Lower lobe of right lung (tissue), 2 donors: ENCODE data around the gene MCU. TPM values are rescaled to one million over a fixed set of nuclear protein-coding genes. Genes with fewer than 3 reads are reported as not detected.

Source experiments
- ATAC-seq, 2 donors: fragments of 200-7000 bp; cut with Tn5 transposase; one replicate each; pipeline ENCODE4 v1.9.1; 2020 to 2022; ENCODE audit warnings: mild to moderate bottlenecking in 2 of 2, moderate library complexity in 2 of 2
- DNase-seq: peaks from one replicate; pipeline ENCODE4 v3.0.0-alpha.2; 2020
- H3K27ac ChIP-seq: fragments of 200-600 bp; one replicate; pipeline ENCODE4 v1.8.0; 2022
- H3K27me3 ChIP-seq: fragments of 200-600 bp; one replicate; pipeline ENCODE4 v1.8.0; 2022; ENCODE audit warnings: low read depth
- H3K36me3 ChIP-seq: fragments of 200-600 bp; one replicate; pipeline ENCODE4 v1.8.0; 2022; ENCODE audit warnings: mild to moderate bottlenecking
- H3K4me1 ChIP-seq: fragments of 200-600 bp; one replicate; pipeline ENCODE4 v1.8.0; 2022
- H3K4me3 ChIP-seq: fragments of 200-600 bp; one replicate; pipeline ENCODE4 v1.8.0; 2022; ENCODE audit warnings: mild to moderate bottlenecking
- H3K9me3 ChIP-seq: fragments of 200-600 bp; one replicate; pipeline ENCODE4 v1.8.0; 2022
- CTCF ChIP-seq: fragments of 200-600 bp; IDR thresholded peaks from one replicate; pipeline ENCODE4 v1.8.0; 2022; ENCODE audit warnings: antibody characterized with exemption, mild to moderate bottlenecking
- intact Hi-C: fragments of 100-400 bp; cut with DNase I; formaldehyde crosslinking; loops from one replicate; pipeline ENCODE4 v1.11.0; 2022
- total RNA-seq: library from RNA; stranded (reverse); fragmentation: NEBNext Ultra II Directional; extraction: Animal tissue kit (Norgen Biotek cat#: 25700); gene quantifications from one replicate; pipeline ENCODE4 v1.2.1, GENCODE V29; 2021
- donor health status: DM: no; HTN: yes; CAD: no; lungs with severe emphysema.

MCU gene
- total RNA-seq, 1 donor from 2014 or later: 24.2 TPM

- ATAC-seq: no peak
- no peak for DNase-seq
- intact Hi-C loops: no loop called here
- Histone ChIP-seq H3K36me3 (peaks cover 46% of the 10 kb centered on the region), H3K27me3 (no peaks in the 10 kb centered on the region), H3K27ac (no peak overlapping the region), H3K9me3 (no peaks in the 10 kb centered on the region), H3K4me3 (no peak overlapping the region), H3K4me1 (no peaks in the 10 kb centered on the region)
- no peak for TF ChIP-seq CTCF
These were observed 191.9 kb downstream of the MCU start for GRCh38 chr10:72883861-72884260.

- H3K27ac ChIP-seq: no peak overlapping the region
- no peak for TF ChIP-seq CTCF
- H3K27me3 ChIP-seq: no peaks in the 10 kb centered on the region
- DNase-seq (no peak), ATAC-seq (no peak)
- H3K9me3 ChIP-seq: no peaks in the 10 kb centered on the region
- intact Hi-C loops: no loop called here
- peaks cover 42% of the 10 kb centered on the region for H3K36me3 ChIP-seq
- no peak overlapping the region for H3K4me3 ChIP-seq
- H3K4me1 ChIP-seq: no peaks in the 10 kb centered on the region
These were observed 194.0 kb downstream of the MCU start for GRCh38 chr10:72885953-72886352.

- Histone ChIP-seq H3K27me3 (no peaks in the 10 kb centered on the region), H3K27ac (no peak overlapping the region), H3K4me3 (no peak overlapping the region), H3K4me1 (no peaks in the 10 kb centered on the region), H3K9me3 (no peaks in the 10 kb centered on the region), H3K36me3 (peaks cover 42% of the 10 kb centered on the region)
- no peak for TF ChIP-seq CTCF
- DNase-seq (no peak), ATAC-seq (no peak)
- intact Hi-C loops: no loop called here
These were observed 194.7 kb downstream of the MCU start for GRCh38 chr10:72886621-72887020.

GRCh38 chr10:72887043-72887442 is 195.1 kb downstream of the MCU start:
- intact Hi-C loops: no loop called here

GRCh38 chr10:72888151-72888638 is 196.3 kb downstream of the MCU start:
- H3K27ac ChIP-seq: no peak overlapping the region
- no peaks in the 10 kb centered on the region for H3K27me3 ChIP-seq
- no peak overlapping the region for H3K4me3 ChIP-seq
- H3K9me3 ChIP-seq: no peaks in the 10 kb centered on the region
- no peak for DNase-seq
- peaks cover 42% of the 10 kb centered on the region for H3K36me3 ChIP-seq
- no peaks in the 10 kb centered on the region for H3K4me1 ChIP-seq
- no peak for ATAC-seq
- intact Hi-C loops: no loop called here
- no peak for TF ChIP-seq CTCF

More at GRCh38 chr10:72887043-72887442, 195.1 kb downstream of the MCU start:
- peak overlapping the region; percentile 22 for H3K4me3 ChIP-seq
- no peaks in the 10 kb centered on the region for H3K27me3 ChIP-seq
- ATAC-seq (no peak), DNase-seq (no peak)
- no peak overlapping the region for H3K27ac ChIP-seq
- peaks cover 42% of the 10 kb centered on the region for H3K36me3 ChIP-seq
- TF ChIP-seq CTCF: no peak
- H3K4me1 ChIP-seq: no peaks in the 10 kb centered on the region
- H3K9me3 ChIP-seq: no peaks in the 10 kb centered on the region

GRCh38 chr10:72889391-72889831 is 197.5 kb downstream of the MCU start:
- ATAC-seq: no peak

More at GRCh38 chr10:72889391-72889831, 197.5 kb downstream of the MCU start:
- intact Hi-C loops: no loop called here
- DNase-seq: no peak
- Histone ChIP-seq H3K27me3 (no peaks in the 10 kb centered on the region), H3K4me3 (no peak overlapping the region), H3K36me3 (peaks cover 34% of the 10 kb centered on the region), H3K4me1 (no peaks in the 10 kb centered on the region), H3K27ac (no peak overlapping the region), H3K9me3 (no peaks in the 10 kb centered on the region)
- TF ChIP-seq CTCF: no peak
